ENCODE results near the gene FAM13A. TPM values are rescaled to one million over a fixed set of nuclear protein-coding genes. Genes with fewer than 3 reads are reported as not detected.
"Not testable (repeated sequence)": the region's sequence is repeated elsewhere in the genome, so short reads cannot be mapped to it uniquely, and the experiment has no call there.

Gene FAM13A
- total RNA-seq, 1 experiment from 2014 or later = 39.0 TPM

- no peak for DNase-seq (ENCODE audit: low spot score)
- in situ Hi-C loops (cut with HindIII; ENCODE audit: low sequenced_read_pairs) = no loop called here
Observed at GRCh38 chr4:88927420-88927819, 129.6 kb downstream of the FAM13A start.

GRCh38 chr4:88919056-88919455, 137.9 kb downstream of the FAM13A start:
- DNase-seq (ENCODE audit: low spot score) = no peak
- in situ Hi-C loops (cut with HindIII; ENCODE audit: low sequenced_read_pairs) = no loop called here

- in situ Hi-C loops (cut with HindIII; ENCODE audit: low sequenced_read_pairs); DNase-seq (ENCODE audit: low spot score): not testable (repeated sequence)
Observed at GRCh38 chr4:88913181-88913580, 143.8 kb downstream of the FAM13A start.

- DNase-seq (ENCODE audit: low spot score) = no peak
- in situ Hi-C loops (cut with HindIII; ENCODE audit: low sequenced_read_pairs) = no loop called here
Observed at GRCh38 chr4:88911246-88912212, 145.5 kb downstream of the FAM13A start.

GRCh38 chr4:88910101-88910500, 146.9 kb downstream of the FAM13A start:
- DNase-seq (ENCODE audit: low spot score) = no peak
- in situ Hi-C loops (cut with HindIII; ENCODE audit: low sequenced_read_pairs) = no loop called here

GRCh38 chr4:88908521-88908920, 148.5 kb downstream of the FAM13A start:
- in situ Hi-C loops (cut with HindIII; ENCODE audit: low sequenced_read_pairs) = no loop called here
- no peak for DNase-seq (ENCODE audit: low spot score)

- no peak for DNase-seq (ENCODE audit: low spot score)
- in situ Hi-C loops (cut with HindIII; ENCODE audit: low sequenced_read_pairs) = no loop called here
Observed at GRCh38 chr4:88908003-88908402, 149.0 kb downstream of the FAM13A start.

- in situ Hi-C loops (cut with HindIII; ENCODE audit: low sequenced_read_pairs) = no loop called here
- no peak for DNase-seq (ENCODE audit: low spot score)
Observed at GRCh38 chr4:88907478-88907877, 149.5 kb downstream of the FAM13A start.

- DNase-seq (ENCODE audit: low spot score); in situ Hi-C loops (cut with HindIII; ENCODE audit: low sequenced_read_pairs): not testable (repeated sequence)
Observed at GRCh38 chr4:88904240-88904639, 152.7 kb downstream of the FAM13A start.

- DNase-seq (ENCODE audit: low spot score) = no peak
- in situ Hi-C loops (cut with HindIII; ENCODE audit: low sequenced_read_pairs) = no loop called here
Observed at GRCh38 chr4:88900432-88900831, 156.6 kb downstream of the FAM13A start.

GRCh38 chr4:88897752-88898151, 159.2 kb downstream of the FAM13A start:
- in situ Hi-C loops (cut with HindIII; ENCODE audit: low sequenced_read_pairs) = no loop called here
- no peak for DNase-seq (ENCODE audit: low spot score)

GRCh38 chr4:88897180-88897579, 159.8 kb downstream of the FAM13A start:
- no peak for DNase-seq (ENCODE audit: low spot score)
- in situ Hi-C loops (cut with HindIII; ENCODE audit: low sequenced_read_pairs) = no loop called here

GRCh38 chr4:88893961-88894360, 163.0 kb downstream of the FAM13A start:
- DNase-seq (ENCODE audit: low spot score) = no peak
- in situ Hi-C loops (cut with HindIII; ENCODE audit: low sequenced_read_pairs) = no loop called here

- in situ Hi-C loops (cut with HindIII; ENCODE audit: low sequenced_read_pairs) = no loop called here
- DNase-seq (ENCODE audit: low spot score) = no peak
Observed at GRCh38 chr4:88892646-88893045, 164.3 kb downstream of the FAM13A start.

- DNase-seq (ENCODE audit: low spot score) = no peak
Observed at GRCh38 chr4:88891636-88892035, 165.3 kb downstream of the FAM13A start.

GRCh38 chr4:88887409-88887808, 169.6 kb downstream of the FAM13A start:
- DNase-seq (ENCODE audit: low spot score); in situ Hi-C loops (cut with HindIII; ENCODE audit: low sequenced_read_pairs): not testable (repeated sequence)

More at GRCh38 chr4:88891636-88892035, 165.3 kb downstream of the FAM13A start:
- in situ Hi-C loops (cut with HindIII; ENCODE audit: low sequenced_read_pairs) = no loop called here

- in situ Hi-C loops (cut with HindIII; ENCODE audit: low sequenced_read_pairs) = no loop called here
- no peak for DNase-seq (ENCODE audit: low spot score)
Observed at GRCh38 chr4:88881227-88881569, 175.8 kb downstream of the FAM13A start.

GRCh38 chr4:88880501-88881226, 176.3 kb downstream of the FAM13A start:
- in situ Hi-C loops (cut with HindIII; ENCODE audit: low sequenced_read_pairs) = no loop called here
- no peak for DNase-seq (ENCODE audit: low spot score)

- no peak for DNase-seq (ENCODE audit: low spot score)
- in situ Hi-C loops (cut with HindIII; ENCODE audit: low sequenced_read_pairs) = no loop called here
Observed at GRCh38 chr4:88879991-88880390, 177.0 kb downstream of the FAM13A start.

- in situ Hi-C loops (cut with HindIII; ENCODE audit: low sequenced_read_pairs) = no loop called here
- DNase-seq (ENCODE audit: low spot score) = no peak
Observed at GRCh38 chr4:88878642-88879041, 178.3 kb downstream of the FAM13A start.

Measured in G401 (cell line).